ENCODE data around the gene TRPC1.
A peak's percentile ranks its signal among the peaks of the same experiment; 100 is the strongest.

Gene TRPC1

GRCh38 chr3:142844339-142844977, 120.6 kb downstream of the TRPC1 start:
- DNase-seq (ENCODE audit: low read depth): no peak

DNA sequence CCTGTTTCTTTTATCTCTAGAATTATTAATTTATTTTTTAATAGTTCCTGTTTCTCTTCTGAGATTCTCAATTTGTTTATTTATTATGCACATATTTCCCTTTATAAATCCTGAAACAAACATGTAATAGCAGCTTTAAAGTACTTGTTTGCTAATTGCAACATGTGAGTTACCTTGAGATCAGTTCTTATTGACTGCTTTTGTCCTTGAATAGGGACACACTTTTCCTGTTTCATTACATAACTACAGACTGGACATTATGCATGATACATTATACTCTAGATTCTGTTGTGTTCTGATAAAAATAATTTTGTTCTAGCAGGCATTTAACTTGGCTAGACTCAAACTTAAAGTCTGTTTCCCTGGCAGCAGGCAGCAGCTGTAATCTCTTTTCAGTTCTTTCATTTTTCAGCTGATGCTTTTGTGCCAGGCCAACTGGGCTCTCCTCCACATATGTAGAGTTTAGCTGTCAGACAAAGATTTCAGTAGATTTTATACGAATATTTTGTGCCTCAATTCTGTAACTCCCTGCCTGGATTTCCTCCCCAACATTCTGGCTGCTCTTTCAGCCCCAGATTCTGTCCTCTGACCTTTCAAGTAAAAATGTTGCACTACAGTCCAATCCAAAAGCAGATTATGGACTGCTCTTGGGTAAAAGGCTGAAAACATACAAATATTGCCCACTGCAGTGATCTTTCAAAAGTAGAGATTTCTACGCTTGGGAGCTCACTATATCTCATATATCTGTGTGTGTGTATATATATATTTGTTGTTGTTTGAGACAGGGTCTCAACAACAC, 123.1 kb downstream of the TRPC1 start:
- no peak for DNase-seq (ENCODE audit: low read depth)

GRCh38 chr3:142849148-142849547, 125.3 kb downstream of the TRPC1 start:
- no peak for DNase-seq (ENCODE audit: low read depth)

DNA sequence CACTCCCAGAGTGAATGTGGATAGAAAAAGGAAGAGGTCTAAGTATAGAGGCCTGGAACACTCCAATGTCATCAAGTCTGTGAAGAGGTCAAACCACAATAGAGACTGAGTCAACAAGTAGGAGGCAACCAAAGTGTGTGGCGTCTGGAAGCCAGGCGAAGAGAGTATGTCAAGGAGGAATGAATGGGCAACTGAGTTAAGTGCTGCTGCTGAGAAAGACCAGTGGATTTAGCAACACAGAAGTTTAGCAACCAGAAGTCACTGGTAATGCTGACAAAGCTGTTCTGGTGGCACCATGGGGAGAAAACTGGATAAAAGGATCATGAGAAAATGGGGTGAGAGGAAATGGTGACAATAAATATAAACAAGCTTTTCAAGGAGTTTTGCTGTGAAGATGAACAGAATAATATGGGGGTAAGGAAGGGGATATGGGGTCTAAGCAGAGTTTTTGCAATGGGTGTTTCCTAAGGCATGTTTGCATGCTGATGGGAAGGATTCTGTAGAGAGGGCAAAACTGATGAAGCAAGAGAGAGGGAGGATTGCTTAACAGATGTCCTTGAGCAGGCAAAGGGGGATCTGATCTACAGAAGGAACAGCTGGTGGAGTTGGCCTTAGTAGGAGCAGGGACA, 126.7 kb downstream of the TRPC1 start:
- peak; percentile 82 for DNase-seq (ENCODE audit: low read depth)

GRCh38 chr3:142852009-142852408, 128.2 kb downstream of the TRPC1 start:
- DNase-seq (ENCODE audit: low read depth): no peak

DNA sequence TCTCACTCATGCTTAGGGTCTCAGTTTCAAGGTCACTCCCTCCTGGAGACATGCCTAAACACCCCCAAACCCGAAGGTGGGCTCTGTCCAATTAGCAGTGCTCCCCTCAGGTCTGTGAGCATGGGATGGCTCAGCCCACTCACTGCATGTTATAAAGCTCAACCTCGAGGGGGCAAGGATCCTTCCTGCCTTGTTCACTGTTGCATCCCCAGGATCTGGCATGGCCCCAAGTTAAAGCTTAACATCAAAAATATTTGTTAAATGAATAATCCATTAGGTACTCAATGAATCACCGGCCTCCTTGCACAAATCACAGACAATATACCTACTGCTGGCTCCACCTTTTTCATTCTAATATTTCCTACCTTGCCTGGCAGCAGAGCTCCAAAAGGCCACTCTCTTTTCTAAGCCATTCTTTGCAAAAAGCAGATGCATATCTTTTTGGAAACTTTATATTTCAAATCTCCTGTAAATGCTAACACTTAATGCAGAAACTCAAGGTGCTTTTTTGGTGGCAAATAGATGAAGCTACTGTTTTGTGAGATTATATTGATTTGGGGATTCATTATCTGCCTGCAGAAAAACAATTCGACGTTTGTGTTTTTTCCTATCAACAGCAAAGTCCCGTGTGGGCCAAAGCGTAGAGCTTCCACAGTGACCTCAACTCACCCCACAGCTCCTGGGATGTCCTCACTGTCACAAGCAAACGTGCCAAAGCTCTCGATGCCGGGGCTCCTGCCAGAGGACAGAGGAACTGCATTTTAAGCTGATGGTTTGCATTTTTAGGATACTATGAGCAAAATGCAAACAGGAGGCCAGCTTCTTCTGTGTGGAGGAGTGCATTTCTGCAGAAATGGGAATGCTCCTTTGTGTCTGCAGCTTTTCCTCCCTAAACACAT, 129.7 kb downstream of the TRPC1 start:
- DNase-seq (ENCODE audit: low read depth): no peak

GRCh38 chr3:142857056-142857455, 133.2 kb downstream of the TRPC1 start:
- no peak for DNase-seq (ENCODE audit: low read depth)

Data from GM04504 (cell line).